ENCODE data around the gene ACTL10. TPM values are rescaled to one million over a fixed set of nuclear protein-coding genes. Genes with fewer than 3 reads are reported as not detected.
A peak's percentile ranks its signal among the peaks of the same experiment; 100 is the strongest.

The ACTL10 gene
- total RNA-seq, 2 experiments from 2014 or later = 0.96 to 1.0 TPM

DNA sequence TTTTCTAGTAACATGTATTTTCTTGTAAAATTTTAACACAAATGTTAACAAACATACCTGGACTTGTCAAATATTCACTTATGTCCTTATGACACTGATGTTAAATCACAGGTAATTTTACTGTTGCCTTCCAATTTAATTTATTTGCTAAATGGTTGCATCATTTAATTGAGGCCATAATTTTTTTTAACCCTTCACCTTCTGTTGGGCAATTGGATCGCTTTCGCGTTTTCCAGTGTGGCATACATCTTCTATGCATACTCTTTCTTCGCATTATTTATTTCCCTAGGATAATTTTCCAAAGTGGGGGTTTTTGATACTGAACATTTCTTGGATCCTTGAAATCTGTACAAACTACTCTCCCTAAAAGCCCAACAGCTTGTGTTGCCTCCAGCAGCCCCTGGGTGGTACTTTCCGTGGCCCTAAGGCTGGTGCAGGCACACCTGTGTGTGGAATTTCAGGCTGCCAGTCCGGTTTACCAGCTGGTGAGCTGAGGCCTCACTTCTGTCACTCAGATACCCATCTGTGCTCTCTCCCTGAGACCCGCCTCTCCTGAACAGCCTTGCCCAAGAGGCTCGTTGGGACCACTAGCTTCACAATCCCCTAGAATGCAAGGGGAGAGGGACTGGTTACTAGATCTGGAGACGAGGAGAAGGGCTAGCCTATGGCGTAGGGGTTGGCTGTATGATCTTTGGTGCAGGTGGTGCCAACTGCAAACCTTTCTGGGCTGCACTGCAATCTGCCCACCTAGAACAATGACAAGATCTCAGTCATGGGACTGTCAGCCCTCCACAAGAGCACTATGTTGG is 15.8 kb upstream of the ACTL10 start:
- CTCF ChIA-PET = interaction anchor here (0.6 to 1.5 kb wide), 3 partner anchors 17 to 197 kb away, joined by 3 to 5 read pairs (median 3); no protein-coding TSS in a partner anchor
- H3K27ac Mint-ChIP-seq = peak overlapping the region; percentile 13
- H3K4me3 Mint-ChIP-seq = no peak overlapping the region
- DNase-seq = no peak
- no peaks in the 10 kb centered on the region for H3K9me3 Mint-ChIP-seq
- intact Hi-C loops (cut with micrococcal nuclease) = no loop called here
- peaks cover 2% of the 10 kb centered on the region for H3K36me3 Mint-ChIP-seq (ENCODE audit: low read depth)
- H3K27me3 Mint-ChIP-seq (ENCODE audit: low read depth) = no peaks in the 10 kb centered on the region
- peaks cover 36% of the 10 kb centered on the region for H3K4me1 Mint-ChIP-seq (ENCODE audit: low read depth)

DNA sequence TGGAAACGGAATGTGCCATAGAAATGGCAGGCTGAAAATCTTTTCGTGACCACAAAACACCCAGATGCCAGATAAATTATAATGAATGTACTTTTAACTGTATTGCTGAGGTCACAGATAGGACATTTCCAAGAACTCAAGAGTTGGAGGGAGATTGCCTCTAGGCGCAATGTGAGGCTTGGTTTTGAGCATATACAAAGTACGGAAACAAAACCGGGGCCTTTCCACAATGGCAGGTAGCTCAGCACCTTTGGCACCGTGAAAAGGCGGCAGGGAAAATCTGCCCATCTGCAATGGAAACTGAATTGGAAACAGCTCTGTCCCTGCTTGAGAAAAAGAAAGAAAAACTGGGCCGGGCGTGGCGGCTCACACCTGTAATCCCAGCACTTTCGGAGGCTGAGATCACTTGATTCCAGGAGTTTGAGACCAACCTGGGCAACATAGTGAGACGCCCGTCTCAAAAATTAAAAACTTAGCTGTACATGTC is 15.1 kb upstream of the ACTL10 start:
- no peaks in the 10 kb centered on the region for H3K9me3 Mint-ChIP-seq
- H3K4me3 Mint-ChIP-seq = no peak overlapping the region
- intact Hi-C loops (cut with micrococcal nuclease) = loop anchor here (1.0 kb wide), 2 partner anchors 12 to 96 kb away; no protein-coding TSS in a partner anchor
- peaks cover 36% of the 10 kb centered on the region for H3K4me1 Mint-ChIP-seq (ENCODE audit: low read depth)
- no peaks in the 10 kb centered on the region for H3K36me3 Mint-ChIP-seq (ENCODE audit: low read depth)
- no peak for DNase-seq
- no peaks in the 10 kb centered on the region for H3K27me3 Mint-ChIP-seq (ENCODE audit: low read depth)
- no peak overlapping the region for H3K27ac Mint-ChIP-seq
- CTCF ChIA-PET = interaction anchor here (0.6 to 1.5 kb wide), 3 partner anchors 16 to 194 kb away, joined by 3 to 5 read pairs (median 3); no protein-coding TSS in a partner anchor

DNA sequence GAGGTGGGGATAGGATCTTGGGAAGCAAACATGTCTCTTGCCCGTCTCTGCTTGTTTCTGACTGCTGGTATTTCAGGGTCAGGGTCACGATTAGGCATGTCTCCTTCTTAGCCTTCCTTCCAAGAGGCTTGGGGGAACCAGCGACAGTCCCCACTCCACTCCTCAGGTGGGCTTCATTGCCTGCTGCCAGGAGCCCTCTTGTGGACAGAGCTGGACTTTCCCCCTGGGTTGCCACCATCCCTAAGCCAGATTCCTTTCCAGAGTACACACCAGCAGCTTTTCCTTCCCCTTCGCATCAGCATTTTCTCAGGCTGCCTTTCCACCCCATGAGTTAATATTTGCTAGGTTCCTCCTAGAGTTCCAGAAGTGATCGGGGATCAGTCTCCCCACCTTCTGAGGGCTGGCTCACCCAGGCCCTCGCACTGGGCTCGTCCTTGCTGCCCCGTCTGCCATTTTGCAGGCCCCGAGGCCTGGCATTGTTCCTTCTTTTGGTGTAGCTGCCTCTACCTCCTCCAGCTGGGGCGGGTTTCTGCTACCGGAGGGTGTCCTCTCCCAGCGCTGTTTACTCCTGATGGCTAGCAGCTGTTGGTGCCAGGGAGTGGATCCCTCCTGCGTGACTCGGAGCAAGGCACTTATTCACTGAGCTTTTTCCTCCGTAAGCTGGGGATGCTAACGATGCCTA is 13.4 kb upstream of the ACTL10 start:
- Mint-ChIP-seq H3K27me3 (ENCODE audit: low read depth) (no peaks in the 10 kb centered on the region), H3K36me3 (ENCODE audit: low read depth) (no peaks in the 10 kb centered on the region), H3K27ac (peak overlapping the region; percentile 87), H3K4me3 (no peak overlapping the region), H3K9me3 (no peaks in the 10 kb centered on the region), H3K4me1 (ENCODE audit: low read depth) (peaks cover 36% of the 10 kb centered on the region)
- CTCF ChIA-PET = interaction anchor here (1.1 to 2.1 kb wide), 4 partner anchors 10 to 196 kb away, joined by 4 to 15 read pairs (median 11); partner anchors contain the start of gene ACTL10
- intact Hi-C loops (cut with micrococcal nuclease) = loop anchor here (1.0 kb wide), 1 partner anchor 196 kb away; no protein-coding TSS in a partner anchor
- peak; percentile 65 for DNase-seq

- Mint-ChIP-seq H3K4me3 (no peak overlapping the region), H3K9me3 (no peaks in the 10 kb centered on the region), H3K27me3 (ENCODE audit: low read depth) (no peaks in the 10 kb centered on the region), H3K36me3 (ENCODE audit: low read depth) (no peaks in the 10 kb centered on the region), H3K27ac (no peak overlapping the region), H3K4me1 (ENCODE audit: low read depth) (peaks cover 36% of the 10 kb centered on the region)
- CTCF ChIA-PET = interaction anchor here (1.1 to 2.1 kb wide), 4 partner anchors 10 to 197 kb away, joined by 4 to 15 read pairs (median 11); partner anchors contain the start of gene ACTL10
- intact Hi-C loops (cut with micrococcal nuclease) = loop anchor here (1.0 kb wide), 1 partner anchor 197 kb away; no protein-coding TSS in a partner anchor
- DNase-seq = no peak
Measured at GRCh38 chr20:33653900-33654596, 12.7 kb upstream of the ACTL10 start.

GRCh38 chr20:33654680-33655161 is 12.0 kb upstream of the ACTL10 start:
- H3K27me3 Mint-ChIP-seq (ENCODE audit: low read depth) = no peaks in the 10 kb centered on the region
- no peaks in the 10 kb centered on the region for H3K9me3 Mint-ChIP-seq
- no peaks in the 10 kb centered on the region for H3K36me3 Mint-ChIP-seq (ENCODE audit: low read depth)
- intact Hi-C loops (cut with micrococcal nuclease) = no loop called here
- H3K4me3 Mint-ChIP-seq = no peak overlapping the region
- no peak for DNase-seq
- CTCF ChIA-PET = interaction anchor here (0.6 to 2.1 kb wide), 3 partner anchors 12 to 202 kb away, joined by 3 to 15 read pairs (median 9); partner anchors contain the start of gene ACTL10
- H3K27ac Mint-ChIP-seq = no peak overlapping the region
- peaks cover 31% of the 10 kb centered on the region for H3K4me1 Mint-ChIP-seq (ENCODE audit: low read depth)

DNA sequence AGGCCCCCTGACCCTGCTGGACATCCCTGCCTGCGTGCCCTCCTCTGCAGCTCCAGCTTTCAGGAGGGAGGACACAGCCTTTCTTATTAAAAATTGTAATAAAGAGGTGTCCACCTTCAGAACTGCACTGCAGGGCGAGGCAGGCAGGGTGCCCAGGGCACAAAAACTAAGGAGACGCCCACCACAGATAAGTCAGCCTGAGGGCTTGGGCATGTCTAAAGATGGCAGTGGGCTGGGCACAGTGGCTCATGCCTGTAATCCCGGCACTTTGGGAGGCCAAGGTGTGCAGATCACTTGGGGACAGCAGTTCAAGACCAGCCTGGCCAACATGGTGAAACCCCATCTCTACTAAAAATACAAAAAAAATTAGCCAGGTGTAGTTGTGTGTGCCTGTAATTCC is 11.6 kb upstream of the ACTL10 start:
- Mint-ChIP-seq H3K27me3 (ENCODE audit: low read depth) (no peaks in the 10 kb centered on the region), H3K27ac (no peak overlapping the region), H3K36me3 (ENCODE audit: low read depth) (no peaks in the 10 kb centered on the region), H3K4me3 (no peak overlapping the region), H3K9me3 (no peaks in the 10 kb centered on the region), H3K4me1 (ENCODE audit: low read depth) (peaks cover 29% of the 10 kb centered on the region)
- CTCF ChIA-PET = interaction anchor here (0.6 kb wide), 2 partner anchors 169 to 202 kb away, joined by 3 to 4 read pairs; no protein-coding TSS in a partner anchor
- DNase-seq = no peak
- intact Hi-C loops (cut with micrococcal nuclease) = no loop called here

DNA sequence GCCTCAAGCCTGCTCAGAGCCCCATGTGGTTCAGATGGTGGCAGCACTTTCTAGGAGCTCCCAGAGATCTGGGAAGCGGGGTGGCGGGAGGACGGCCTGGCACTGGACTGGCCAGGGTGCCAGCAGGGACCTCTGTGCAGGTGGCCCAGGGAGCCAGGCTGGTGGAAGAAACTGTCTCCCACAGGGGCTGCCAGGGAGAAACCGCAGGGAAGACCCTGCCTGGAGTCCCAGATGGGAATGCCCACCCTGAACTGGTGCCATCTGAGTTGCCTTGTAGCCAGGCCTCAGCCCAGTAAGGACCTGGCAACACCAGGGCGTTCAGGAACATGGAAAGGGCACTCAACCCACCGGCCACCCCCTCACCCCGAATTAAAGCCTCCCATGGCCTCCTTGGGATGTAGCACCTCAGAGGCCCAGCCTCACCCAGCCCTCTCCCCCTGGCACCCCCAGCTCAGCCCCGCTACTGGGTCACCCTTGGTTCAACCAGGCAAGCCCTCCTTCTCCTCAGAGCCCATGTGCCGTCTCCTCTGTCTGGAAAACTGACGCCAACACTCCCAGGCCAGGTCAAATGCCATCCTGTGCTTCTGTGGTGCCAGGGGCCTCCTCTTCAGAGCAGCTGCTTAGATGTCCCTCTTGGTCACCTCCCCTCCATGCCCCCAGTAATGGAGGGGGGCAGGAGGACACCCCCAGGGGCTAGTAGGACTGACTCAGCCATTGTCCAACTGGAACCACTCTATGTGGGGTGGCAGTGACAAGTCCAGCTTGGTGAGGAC is 10.5 kb upstream of the ACTL10 start:
- no peaks in the 10 kb centered on the region for H3K27me3 Mint-ChIP-seq (ENCODE audit: low read depth)
- no peak overlapping the region for H3K4me3 Mint-ChIP-seq
- peaks cover 29% of the 10 kb centered on the region for H3K4me1 Mint-ChIP-seq (ENCODE audit: low read depth)
- CTCF ChIA-PET = interaction anchor here (0.6 kb wide), 1 partner anchor 170 kb away, joined by 4 read pairs; no protein-coding TSS in a partner anchor
- H3K27ac Mint-ChIP-seq = no peak overlapping the region
- intact Hi-C loops (cut with micrococcal nuclease) = no loop called here
- H3K9me3 Mint-ChIP-seq = no peaks in the 10 kb centered on the region
- DNase-seq = no peak
- H3K36me3 Mint-ChIP-seq (ENCODE audit: low read depth) = no peaks in the 10 kb centered on the region

- Mint-ChIP-seq H3K36me3 (ENCODE audit: low read depth) (no peaks in the 10 kb centered on the region), H3K27ac (no peak overlapping the region), H3K27me3 (ENCODE audit: low read depth) (no peaks in the 10 kb centered on the region), H3K4me1 (ENCODE audit: low read depth) (peaks cover 21% of the 10 kb centered on the region), H3K9me3 (no peaks in the 10 kb centered on the region), H3K4me3 (no peak overlapping the region)
- DNase-seq = no peak
- intact Hi-C loops (cut with micrococcal nuclease) = no loop called here
- CTCF ChIA-PET = no interaction called here
Measured at GRCh38 chr20:33656783-33657703, 9.7 kb upstream of the ACTL10 start.

GRCh38 chr20:33657704-33658095 is 9.0 kb upstream of the ACTL10 start:
- intact Hi-C loops (cut with micrococcal nuclease) = no loop called here
- Mint-ChIP-seq H3K9me3 (no peaks in the 10 kb centered on the region), H3K4me3 (no peak overlapping the region), H3K36me3 (ENCODE audit: low read depth) (no peaks in the 10 kb centered on the region), H3K27me3 (ENCODE audit: low read depth) (no peaks in the 10 kb centered on the region), H3K27ac (no peak overlapping the region), H3K4me1 (ENCODE audit: low read depth) (peaks cover 16% of the 10 kb centered on the region)
- no peak for DNase-seq
- CTCF ChIA-PET = no interaction called here

DNA sequence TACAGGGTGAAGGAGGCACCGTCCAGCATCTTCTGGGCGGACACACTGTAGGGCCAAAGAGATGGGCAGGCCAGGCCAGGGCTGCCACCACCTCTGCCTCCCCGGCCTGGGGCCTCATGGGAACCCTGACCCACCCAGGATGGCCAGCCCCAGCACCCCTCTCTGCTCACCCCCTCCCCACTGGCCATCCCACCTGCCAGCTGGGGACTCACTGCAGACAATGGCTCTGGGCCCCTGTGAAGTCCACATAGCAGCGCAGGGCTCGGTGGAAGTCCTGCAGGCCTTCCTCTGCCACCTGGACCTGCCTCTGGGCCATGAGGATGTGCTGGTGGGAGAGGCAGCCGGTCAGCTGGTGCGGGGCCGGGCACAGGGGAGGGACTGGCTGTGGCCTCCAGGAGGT is 8.2 kb upstream of the ACTL10 start:
- no peak overlapping the region for H3K4me3 Mint-ChIP-seq

More for the DNA sequence above, 8.2 kb upstream of the ACTL10 start:
- no peaks in the 10 kb centered on the region for H3K36me3 Mint-ChIP-seq (ENCODE audit: low read depth)
- H3K4me1 Mint-ChIP-seq (ENCODE audit: low read depth) = peaks cover 10% of the 10 kb centered on the region
- intact Hi-C loops (cut with micrococcal nuclease) = no loop called here
- no peak for DNase-seq
- no peaks in the 10 kb centered on the region for H3K27me3 Mint-ChIP-seq (ENCODE audit: low read depth)
- no peak overlapping the region for H3K27ac Mint-ChIP-seq
- no peaks in the 10 kb centered on the region for H3K9me3 Mint-ChIP-seq
- CTCF ChIA-PET = no interaction called here

All from activated naive CD4-positive, alpha-beta T cell treated with anti-CD3 and anti-CD28 coated beads for 36 hours (primary cell).